ENCODE measurements around the gene FABP1. TPM values are rescaled to one million over a fixed set of nuclear protein-coding genes. Genes with fewer than 3 reads are reported as not detected.

Gene FABP1
- not detected in 2 replicates for total RNA-seq

GRCh38 chr2:88127888-88128653 is at the start of gene FABP1:
FABP1 (minus strand) TSS chr2:88128062; CDS start chr2:88128017, 45 bp downstream.

Other genes with a start within 250 kb of the FABP1 start
- under 0.01 TPM in 1 of 2 replicates, not detected in the other for gene RNU2-63P, start 111.5 kb downstream of the FABP1 start, total RNA-seq
- gene KRCC1, start 72.3 kb downstream of the FABP1 start, total RNA-seq, result 9.7 and 16.2 TPM in 2 replicates
- not detected in 2 replicates for gene SMYD1, start 60.2 kb downstream of the FABP1 start, total RNA-seq
- 5.0 and 11.4 TPM in 2 replicates for gene THNSL2, start 42.3 kb upstream of the FABP1 start, total RNA-seq